GM11168 (cell line): Measurements from ENCODE around the gene THEMIS2.

Source experiments
- in situ Hi-C: fragments of 300-500 bp; cut with MboI; formaldehyde crosslinking; loops from one replicate; pipeline ENCODE4 v1.12.0; 2022; ENCODE audit warnings: low sequenced_read_pairs; ENCODE audit not compliant: unreplicated experiment

Gene THEMIS2

GRCh38 chr1:27884006-27884954, 11.9 kb downstream of the THEMIS2 start:
- in situ Hi-C loops, result no loop called here

- in situ Hi-C loops, result no loop called here
Observed at GRCh38 chr1:27885114-27885528, 12.8 kb downstream of the THEMIS2 start.

GRCh38 chr1:27885621-27886352, 13.4 kb downstream of the THEMIS2 start:
- in situ Hi-C loops, result no loop called here

GRCh38 chr1:27886353-27886679, 14.0 kb downstream of the THEMIS2 start:
- in situ Hi-C loops, result no loop called here

GRCh38 chr1:27886744-27887143, 14.4 kb downstream of the THEMIS2 start:
- in situ Hi-C loops, result no loop called here

GRCh38 chr1:27887215-27888021, 15.1 kb downstream of the THEMIS2 start:
- in situ Hi-C loops, result no loop called here

- in situ Hi-C loops, result no loop called here
Observed at GRCh38 chr1:27889506-27889905, 17.2 kb downstream of the THEMIS2 start.

GRCh38 chr1:27891196-27891889, 19.0 kb downstream of the THEMIS2 start:
- in situ Hi-C loops, result no loop called here

GRCh38 chr1:27894521-27894920, 22.2 kb downstream of the THEMIS2 start:
- in situ Hi-C loops, result no loop called here

- in situ Hi-C loops, result no loop called here
Observed at GRCh38 chr1:27906759-27907158, 34.4 kb downstream of the THEMIS2 start.

- in situ Hi-C loops, result no loop called here
Observed at GRCh38 chr1:27912429-27912828, 40.1 kb downstream of the THEMIS2 start.

GRCh38 chr1:27915082-27915575, 42.8 kb downstream of the THEMIS2 start:
- in situ Hi-C loops, result no loop called here

GRCh38 chr1:27922272-27922671, 49.9 kb downstream of the THEMIS2 start:
- in situ Hi-C loops, result no loop called here

GRCh38 chr1:27928216-27928954, 56.0 kb downstream of the THEMIS2 start:
- in situ Hi-C loops, result no loop called here

- in situ Hi-C loops, result no loop called here
Observed at GRCh38 chr1:27931184-27931583, 58.8 kb downstream of the THEMIS2 start.

- in situ Hi-C loops, result no loop called here
Observed at GRCh38 chr1:27931759-27932158, 59.4 kb downstream of the THEMIS2 start.

GRCh38 chr1:27934818-27935549, 62.6 kb downstream of the THEMIS2 start, which contains the start of gene SMPDL3B:
Gene SMPDL3B (plus strand): TSS chr1:27935000. CDS start chr1:27935184, 184 bp downstream.
- in situ Hi-C loops, result no loop called here

- in situ Hi-C loops, result no loop called here
Observed at GRCh38 chr1:27935721-27936120, 63.4 kb downstream of the THEMIS2 start.
